CD4-positive, alpha-beta T cell (primary cell): ENCODE data around the gene PACSIN2. TPM values are rescaled to one million over a fixed set of nuclear protein-coding genes. Genes with fewer than 3 reads are reported as not detected.

Source experiments
- ATAC-seq: fragments of 200-7000 bp; cut with Tn5 transposase; one replicate; pipeline ENCODE4 v1.10.0; 2022; ENCODE audit warnings: mild to moderate bottlenecking; ENCODE audit not compliant: poor library complexity
- CTCF ChIA-PET: fragments of 350-600 bp; sonication (Branson Sonifier 250); formaldehyde crosslinking; loops from one replicate; lab custom pipeline; 2021; ENCODE audit warnings: antibody characterized with exemption, inconsistent platforms; lab: Charles Lee
- POLR2A ChIA-PET: fragments of 350-600 bp; sonication (Branson Sonifier 250); formaldehyde crosslinking; loops from one replicate; lab custom pipeline; 2021; ENCODE audit warnings: antibody characterized with exemption, inconsistent platforms; lab: Charles Lee
- DNase-seq, 14 experiments: peaks; one replicate each; pipeline ENCODE4 v3.0.0-alpha.2; 2013 to 2020; ENCODE audit warnings: mixed read lengths in 2 of 14
- H3K27ac ChIP-seq, 2 donors: one replicate each; pipeline versions ENCODE4 v1.5.1 to v1.7.0; 2013; ENCODE audit warnings: low read length in 2 of 2, low read depth in 1 of 2, mild to moderate bottlenecking in 1 of 2
- H3K27me3 ChIP-seq, 2 experiments: 1 replicate in 1 of 2; 2 replicates in 1 of 2; pipeline versions ENCODE4 v1.6.1 to v1.7.0; 2013; ENCODE audit warnings: low read length in 2 of 2, control low read depth in 1 of 2, mild to moderate bottlenecking in 1 of 2, moderate library complexity in 1 of 2; ENCODE audit not compliant: insufficient read depth in 2 of 2, control insufficient read depth in 1 of 2
- H3K36me3 ChIP-seq: one replicate; pipeline ENCODE4 v1.6.1; 2013; ENCODE audit warnings: low read length, control low read depth; ENCODE audit not compliant: insufficient read depth
- H3K4me1 ChIP-seq: one replicate; pipeline ENCODE4 v1.6.1; 2013; ENCODE audit warnings: low read length, control low read depth; ENCODE audit not compliant: insufficient read depth
- H3K4me3 ChIP-seq: one replicate; pipeline ENCODE4 v1.5.1; 2013; ENCODE audit warnings: mild to moderate bottlenecking, low read length, moderate library complexity
- H3K9me3 ChIP-seq, 2 experiments: 1 replicate in 1 of 2; 2 replicates in 1 of 2; pipeline versions ENCODE4 v1.6.1 to v1.7.0; 2013; ENCODE audit warnings: low read length in 2 of 2, mild to moderate bottlenecking in 2 of 2, control low read depth in 1 of 2, moderate library complexity in 1 of 2; ENCODE audit not compliant: control insufficient read depth in 1 of 2, insufficient read depth in 1 of 2
- H3K27ac Mint-ChIP-seq: one replicate; pipeline ENCODE4 v1.8.0; 2020; ENCODE audit warnings: mixed read lengths
- H3K27me3 Mint-ChIP-seq: one replicate; pipeline ENCODE4 v1.8.0; 2021; ENCODE audit warnings: mixed read lengths
- H3K36me3 Mint-ChIP-seq: one replicate; pipeline ENCODE4 v1.8.0; 2021; ENCODE audit warnings: low read depth, mixed read lengths
- H3K4me1 Mint-ChIP-seq: one replicate; pipeline ENCODE4 v1.8.0; 2021; ENCODE audit warnings: low read depth, mixed read lengths
- H3K4me3 Mint-ChIP-seq: one replicate; pipeline ENCODE4 v1.8.0; 2020; ENCODE audit warnings: mild to moderate bottlenecking, mixed read lengths
- H3K9me3 Mint-ChIP-seq: one replicate; pipeline ENCODE4 v1.8.0; 2020; ENCODE audit warnings: mixed read lengths
- CTCF ChIP-seq: fragments of 200-600 bp; IDR thresholded peaks from one replicate; pipeline ENCODE4 v1.8.0; 2022; ENCODE audit warnings: antibody characterized with exemption, mild to moderate bottlenecking
- intact Hi-C, 2 experiments: fragments of 100-400 bp; cut with DNase I in 1 of 2; cut with micrococcal nuclease in 1 of 2; formaldehyde crosslinking; loops; one replicate each; pipeline versions ENCODE4 v1.15.1 to v1.9.0; 2023 to 2025; cut with DNase I, micrococcal nuclease
- total RNA-seq, 174 experiments: library from RNA in 2 of 174; stranded (reverse) in 2 of 174; gene quantifications; one replicate each; pipeline ENCODE4 v1.2.3 and lab custom pipeline; 2021 to 2026

Gene PACSIN2
- total RNA-seq, 2 experiments from 2014 or later = 23.3 to 25.5 TPM

GRCh38 chr22:42946546-42947198 lies 68.3 kb downstream of the PACSIN2 start:
- CTCF ChIA-PET = interaction anchor here (0.7 to 1.1 kb wide), 2 partner anchors 13 to 52 kb away, joined by 3 to 5 read pairs; no protein-coding TSS in a partner anchor
- Histone ChIP-seq H3K9me3 (no peaks in the 10 kb centered on the region), H3K4me3 (no peak overlapping the region), H3K36me3 (peaks cover 12% of the 10 kb centered on the region), H3K27me3 (no peaks in the 10 kb centered on the region), H3K27ac (no peak overlapping the region), H3K4me1 (peaks cover 33% of the 10 kb centered on the region)
- DNase-seq = no peak
- Mint-ChIP-seq H3K27ac (no peak overlapping the region), H3K9me3 (no peaks in the 10 kb centered on the region), H3K36me3 (peaks cover 34% of the 10 kb centered on the region), H3K4me3 (no peak overlapping the region), H3K27me3 (no peaks in the 10 kb centered on the region), H3K4me1 (peaks cover 69% of the 10 kb centered on the region)
- ATAC-seq = no peak
- intact Hi-C loops = no loop called here
- TF ChIP-seq CTCF = no peak
- POLR2A ChIA-PET = no interaction called here

- no peaks in the 10 kb centered on the region for H3K9me3 ChIP-seq
- intact Hi-C loops = no loop called here
- TF ChIP-seq CTCF = no peak
- ATAC-seq (no peak), DNase-seq (no peak)
- Mint-ChIP-seq H3K27ac (peak overlapping the region; percentile 11), H3K36me3 (peaks cover 34% of the 10 kb centered on the region), H3K4me3 (no peak overlapping the region), H3K9me3 (no peaks in the 10 kb centered on the region), H3K27me3 (no peaks in the 10 kb centered on the region), H3K4me1 (peaks cover 63% of the 10 kb centered on the region)
- H3K4me3 ChIP-seq = no peak overlapping the region
- CTCF ChIA-PET = no interaction called here
- peaks cover 32% of the 10 kb centered on the region for H3K4me1 ChIP-seq
- H3K36me3 ChIP-seq = peaks cover 12% of the 10 kb centered on the region
- POLR2A ChIA-PET = no interaction called here
- H3K27me3 ChIP-seq = no peaks in the 10 kb centered on the region
- H3K27ac ChIP-seq = no peak overlapping the region
Measured at GRCh38 chr22:42945736-42946135, 69.2 kb downstream of the PACSIN2 start.

- intact Hi-C loops = no loop called here
- DNase-seq (no peak), ATAC-seq (no peak)
- Histone ChIP-seq H3K4me3 (no peak overlapping the region), H3K27ac (no peak overlapping the region), H3K9me3 (no peaks in the 10 kb centered on the region), H3K4me1 (peaks cover 31% of the 10 kb centered on the region), H3K27me3 (no peaks in the 10 kb centered on the region), H3K36me3 (peaks cover 12% of the 10 kb centered on the region)
- Mint-ChIP-seq H3K27ac (no peak overlapping the region), H3K36me3 (peaks cover 34% of the 10 kb centered on the region), H3K27me3 (no peaks in the 10 kb centered on the region), H3K4me3 (no peak overlapping the region), H3K4me1 (peaks cover 61% of the 10 kb centered on the region), H3K9me3 (no peaks in the 10 kb centered on the region)
- ChIA-PET CTCF (no interaction called here), POLR2A (no interaction called here)
- no peak for TF ChIP-seq CTCF
Measured at GRCh38 chr22:42945027-42945426, 69.9 kb downstream of the PACSIN2 start.
